GM21723 (cell line): Measurements from ENCODE around the gene REEP6.

Source experiments
- ATAC-seq: cut with Tn5 transposase; IDR thresholded peaks from one replicate; pipeline ENCODE4 v1.9.1; 2021; ENCODE audit warnings: mild to moderate bottlenecking, moderate library complexity; ENCODE audit not compliant: unreplicated experiment

REEP6 gene

DNA sequence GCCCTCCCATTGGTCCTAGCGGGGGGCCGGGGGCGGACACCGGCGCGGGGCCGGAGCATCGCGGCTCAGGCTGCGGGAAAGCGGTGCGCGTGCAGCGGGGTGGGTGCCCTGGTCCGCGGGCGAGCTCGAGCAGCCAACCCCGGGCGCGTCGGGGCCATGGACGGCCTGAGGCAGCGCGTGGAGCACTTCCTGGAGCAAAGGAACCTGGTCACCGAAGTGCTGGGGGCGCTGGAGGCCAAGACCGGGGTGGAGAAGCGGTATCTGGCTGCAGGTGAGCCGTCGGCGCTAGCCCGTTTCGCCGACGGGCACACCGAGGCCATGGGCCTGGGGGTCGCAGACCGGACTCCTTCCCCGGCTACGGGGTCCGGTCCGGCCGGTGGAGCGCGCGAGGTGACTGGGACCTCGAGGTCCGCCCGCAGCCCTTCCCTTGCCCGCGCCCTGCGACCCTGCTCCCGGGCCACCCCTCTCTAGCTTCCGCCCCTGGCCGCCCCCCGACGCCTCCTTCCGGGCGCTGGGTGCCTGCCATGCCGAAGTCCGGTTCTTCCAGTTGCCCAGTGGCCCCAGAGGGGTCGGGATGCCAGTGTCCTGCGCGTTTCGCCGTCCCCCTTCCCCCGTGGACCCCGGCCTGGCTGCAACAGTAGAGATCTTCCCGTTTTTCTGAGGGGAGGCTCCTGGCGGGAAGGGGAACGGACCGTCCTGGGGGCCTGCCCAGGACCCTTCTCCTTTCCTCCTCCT, at the start of gene REEP6:
Gene REEP6, plus strand, starts transcription at position 68 of the 735 bp plus-strand sequence. Its CDS starts 89 bp downstream, at position 157.
- no peak for ATAC-seq

DNA sequence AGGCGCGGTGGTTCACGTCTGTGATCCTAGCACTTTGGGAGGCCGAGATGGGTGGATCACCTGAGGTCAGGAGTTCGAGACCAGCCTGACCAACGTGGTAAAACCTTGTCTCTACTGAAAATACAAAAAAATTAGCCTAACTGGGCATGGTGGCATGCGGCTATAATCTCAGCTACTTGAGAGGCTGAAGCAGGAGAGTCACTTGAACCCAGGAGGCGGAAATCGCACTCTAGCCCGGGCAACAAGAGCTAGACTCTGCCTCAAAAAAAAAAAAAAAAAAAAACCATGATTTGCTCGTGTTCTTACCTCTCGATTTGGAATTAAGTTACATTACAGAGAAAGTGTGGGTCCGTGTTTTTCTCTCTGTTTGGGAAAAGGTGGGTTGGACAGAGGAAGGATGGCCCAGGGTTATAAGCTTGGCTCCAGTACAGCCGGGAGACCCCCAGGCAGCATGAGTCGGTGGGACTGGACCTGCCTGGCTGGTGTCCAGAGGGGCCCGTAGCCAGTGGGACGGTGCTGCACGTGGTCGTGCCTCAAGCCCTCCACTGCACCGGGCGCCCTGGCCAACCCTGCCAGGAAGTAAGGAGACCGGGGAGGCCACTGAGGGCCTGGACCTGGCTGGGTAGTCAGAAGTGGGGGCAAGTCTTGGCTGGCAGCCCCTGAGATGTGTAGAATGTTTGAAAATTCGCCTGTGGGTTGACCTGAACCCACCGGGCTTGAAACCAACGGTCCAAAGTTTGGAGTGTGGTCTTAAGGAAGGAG, 49.1 kb upstream of the REEP6 start:
- no peak for ATAC-seq

DNA sequence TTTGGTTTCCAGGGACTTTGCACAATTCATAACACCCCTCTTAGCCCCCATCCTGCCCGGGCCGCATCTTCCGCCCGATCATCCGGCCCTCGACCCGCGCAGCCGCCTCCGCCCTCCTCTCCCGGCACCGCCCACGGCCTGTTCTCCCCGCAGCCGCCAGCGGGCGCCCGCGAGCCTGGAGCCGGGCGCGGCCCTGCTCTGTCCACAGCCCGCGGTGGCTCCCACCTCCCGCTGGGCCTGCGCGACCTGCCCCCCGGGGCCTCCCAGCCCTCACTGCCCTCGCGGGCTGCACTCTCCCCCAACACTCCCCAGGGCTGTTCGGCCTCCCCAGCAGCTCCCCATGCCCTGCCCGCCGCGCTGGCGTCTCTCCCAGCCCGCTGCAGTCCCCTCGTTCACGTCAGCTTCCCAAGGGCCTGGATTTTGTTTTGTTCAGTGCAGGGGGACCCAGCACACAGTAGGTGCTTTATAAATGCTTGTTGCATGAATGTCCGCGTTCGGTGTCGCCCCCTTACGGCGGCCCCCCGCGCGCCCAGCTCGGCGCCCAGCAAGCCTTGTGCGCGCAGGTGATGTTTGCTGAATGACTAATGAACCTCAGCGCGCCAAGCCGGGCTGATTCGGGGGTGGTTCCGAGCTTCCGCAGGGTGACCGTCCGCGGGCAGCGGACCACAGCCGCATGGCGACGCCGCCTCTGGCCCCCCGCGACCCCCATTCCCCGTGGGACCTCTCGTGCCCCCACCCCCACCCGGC, 45.6 kb upstream of the REEP6 start:
- ATAC-seq, result peak; percentile 71

DNA sequence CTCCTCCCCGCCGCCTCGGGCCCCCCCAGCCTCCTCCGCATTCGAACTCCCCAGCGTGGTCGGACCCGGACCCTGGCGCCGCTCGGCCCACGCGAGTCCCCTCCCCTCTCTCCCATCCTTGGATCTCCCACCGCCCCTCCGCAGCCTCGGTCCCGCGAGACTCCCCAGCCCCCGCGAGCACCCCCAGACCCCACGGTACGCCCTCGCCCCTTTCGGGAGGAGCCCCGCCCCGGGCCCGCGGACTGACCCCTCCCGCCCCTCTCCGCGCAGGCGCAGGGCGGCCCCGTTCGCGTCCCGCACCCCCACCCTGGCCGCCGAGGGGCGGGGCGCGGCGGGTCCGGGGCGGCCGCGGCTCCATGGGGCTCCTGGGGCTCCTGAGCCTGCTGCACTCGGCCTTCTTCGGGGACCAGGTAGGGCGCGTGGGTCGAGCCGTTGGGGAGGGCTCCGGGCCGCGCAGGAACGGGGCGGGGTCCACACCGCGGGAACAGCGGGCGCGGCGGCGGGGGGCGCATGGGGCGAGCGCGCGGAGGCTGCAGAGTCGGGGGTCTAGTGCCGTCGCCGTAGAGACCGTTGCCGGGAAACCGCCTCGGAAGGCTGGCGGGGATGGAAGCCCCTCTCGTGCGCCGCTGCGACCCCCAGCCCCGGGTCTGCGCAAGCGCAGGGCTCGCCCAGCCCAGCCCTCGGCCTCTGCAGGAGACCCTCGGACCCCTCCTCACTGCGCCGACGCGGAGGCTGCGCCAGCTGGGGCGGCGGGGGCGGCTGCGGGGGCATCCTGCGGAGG, 44.9 kb upstream of the REEP6 start:
- no peak for ATAC-seq

DNA sequence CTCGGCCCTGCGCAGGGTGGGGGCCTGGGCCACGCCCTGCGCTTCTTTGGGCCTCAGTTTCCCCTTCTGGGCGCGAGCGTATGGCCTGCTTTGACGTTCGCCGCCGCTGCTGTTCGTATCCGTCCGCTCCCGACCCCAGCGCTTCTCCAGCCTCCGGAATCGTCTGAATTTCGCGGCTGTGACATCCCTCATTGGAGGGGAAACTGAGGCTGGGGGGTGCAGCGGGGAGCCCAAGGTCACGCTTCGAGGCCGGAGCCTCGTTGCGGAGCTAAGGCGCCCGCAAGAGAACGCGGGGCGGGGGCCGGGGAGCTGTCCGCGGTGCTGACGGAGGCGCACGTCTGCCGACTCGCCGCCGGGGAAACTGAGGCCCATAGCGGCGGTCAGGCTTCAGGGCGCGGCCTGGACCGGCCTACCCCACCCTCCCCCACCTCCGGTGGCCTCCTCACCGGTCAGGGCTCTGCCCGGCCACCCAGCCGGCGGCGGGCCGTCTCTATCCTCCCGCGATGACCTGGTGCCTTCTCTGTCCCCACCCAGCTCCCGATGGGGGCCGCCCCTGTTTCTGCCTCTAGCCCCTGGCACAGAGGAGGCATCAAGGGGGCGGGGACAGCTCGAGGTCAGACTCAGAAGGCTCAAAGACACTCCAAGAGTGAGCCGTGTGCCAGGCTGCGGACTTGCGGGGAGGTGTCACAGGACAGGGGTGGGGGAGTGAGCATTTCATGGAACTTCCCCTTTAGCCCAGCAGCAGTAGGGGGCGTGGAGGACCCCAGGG, 44.1 kb upstream of the REEP6 start:
- ATAC-seq, result no peak

DNA sequence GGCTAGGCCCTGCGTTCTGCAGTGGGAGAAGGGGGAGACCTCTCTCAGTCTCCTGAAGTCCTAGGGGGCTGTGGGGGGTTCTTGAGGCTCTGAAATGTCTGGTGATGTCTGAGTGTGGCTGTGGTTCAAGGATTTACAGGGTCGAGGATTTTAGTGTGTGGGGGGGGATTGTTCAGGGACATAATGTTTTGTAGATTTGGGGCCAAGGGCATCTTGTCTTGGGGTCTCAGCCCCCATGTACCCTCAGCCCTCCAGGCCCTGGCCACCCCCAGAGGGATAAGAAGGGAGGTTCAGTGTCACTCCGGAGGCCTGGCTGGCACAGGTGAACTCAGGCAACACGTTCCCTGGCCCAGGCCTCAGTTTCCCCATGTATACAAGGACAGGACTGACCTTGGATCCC, 43.5 kb upstream of the REEP6 start:
- no peak for ATAC-seq

DNA sequence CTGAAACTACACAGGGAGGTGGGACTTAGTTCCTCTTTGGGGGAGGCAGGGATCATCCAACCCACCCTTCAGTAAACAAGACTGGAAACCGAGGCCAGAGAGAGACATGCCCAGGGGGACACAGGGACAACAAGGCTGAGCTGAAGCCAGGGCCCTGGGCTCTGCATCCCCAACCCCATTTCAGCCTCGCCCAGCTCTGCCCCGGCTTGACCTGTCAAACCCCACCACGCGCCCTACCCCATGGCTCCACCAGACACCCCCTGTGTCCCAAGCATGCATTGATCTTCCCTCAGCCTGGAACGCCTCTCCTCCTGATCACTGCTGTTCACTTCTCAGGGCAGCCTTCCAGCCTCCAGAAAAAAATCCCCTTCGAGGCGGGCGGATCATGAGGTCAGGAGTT, 43.0 kb upstream of the REEP6 start:
- no peak for ATAC-seq

DNA sequence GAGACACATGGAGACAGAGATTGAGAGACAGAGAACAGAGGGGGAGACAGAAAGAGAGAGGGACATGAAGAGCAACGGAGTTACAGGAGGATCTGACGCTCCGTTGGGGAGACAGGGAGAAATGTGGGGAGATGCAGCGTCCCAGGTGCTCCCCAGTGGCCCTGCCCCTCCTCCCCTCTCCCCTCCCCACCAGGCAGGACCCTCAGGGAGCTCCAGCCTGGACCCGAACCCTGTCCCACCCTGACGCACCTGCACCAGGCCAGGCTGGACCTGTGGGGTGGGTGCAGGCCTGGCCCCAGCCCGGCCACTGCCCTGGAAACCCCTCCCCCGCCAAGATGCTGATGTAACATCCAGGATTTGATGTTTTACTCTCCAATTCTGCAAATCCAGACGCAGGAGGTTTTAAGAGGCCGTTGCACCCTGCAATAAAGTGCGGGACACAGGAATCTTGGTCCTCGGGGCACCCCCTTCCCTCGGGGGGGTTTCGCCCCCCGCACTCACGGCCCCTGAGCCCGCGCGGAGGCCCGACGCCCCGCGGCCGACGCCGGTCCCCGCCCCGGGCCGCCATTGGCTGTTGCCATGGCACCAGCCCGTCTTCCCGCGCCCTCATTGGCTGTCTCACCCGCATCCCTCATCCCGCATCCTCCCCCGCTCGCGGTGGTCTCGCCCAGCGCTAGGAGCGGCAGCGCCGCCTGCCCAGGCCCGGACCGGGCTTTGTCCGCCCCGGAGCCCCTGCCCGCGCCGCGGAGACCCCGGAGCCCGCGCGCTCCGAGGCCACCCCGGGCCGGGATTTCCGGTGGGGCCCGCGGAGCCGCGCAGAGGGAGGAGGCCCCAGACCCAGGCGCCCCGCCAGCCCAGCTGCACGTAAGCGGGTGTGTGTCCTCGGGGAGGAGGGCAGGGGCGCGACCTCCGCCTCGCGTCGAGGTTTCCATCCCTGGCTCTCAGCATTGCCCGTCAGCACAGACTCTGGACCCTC, 41.2 kb upstream of the REEP6 start, which contains the start of gene APC2:
Gene APC2, plus strand, starts transcription at position 655 of the 976 bp plus-strand sequence. CDS start 2,881 bp downstream, outside the sequence.
- no peak for ATAC-seq

DNA sequence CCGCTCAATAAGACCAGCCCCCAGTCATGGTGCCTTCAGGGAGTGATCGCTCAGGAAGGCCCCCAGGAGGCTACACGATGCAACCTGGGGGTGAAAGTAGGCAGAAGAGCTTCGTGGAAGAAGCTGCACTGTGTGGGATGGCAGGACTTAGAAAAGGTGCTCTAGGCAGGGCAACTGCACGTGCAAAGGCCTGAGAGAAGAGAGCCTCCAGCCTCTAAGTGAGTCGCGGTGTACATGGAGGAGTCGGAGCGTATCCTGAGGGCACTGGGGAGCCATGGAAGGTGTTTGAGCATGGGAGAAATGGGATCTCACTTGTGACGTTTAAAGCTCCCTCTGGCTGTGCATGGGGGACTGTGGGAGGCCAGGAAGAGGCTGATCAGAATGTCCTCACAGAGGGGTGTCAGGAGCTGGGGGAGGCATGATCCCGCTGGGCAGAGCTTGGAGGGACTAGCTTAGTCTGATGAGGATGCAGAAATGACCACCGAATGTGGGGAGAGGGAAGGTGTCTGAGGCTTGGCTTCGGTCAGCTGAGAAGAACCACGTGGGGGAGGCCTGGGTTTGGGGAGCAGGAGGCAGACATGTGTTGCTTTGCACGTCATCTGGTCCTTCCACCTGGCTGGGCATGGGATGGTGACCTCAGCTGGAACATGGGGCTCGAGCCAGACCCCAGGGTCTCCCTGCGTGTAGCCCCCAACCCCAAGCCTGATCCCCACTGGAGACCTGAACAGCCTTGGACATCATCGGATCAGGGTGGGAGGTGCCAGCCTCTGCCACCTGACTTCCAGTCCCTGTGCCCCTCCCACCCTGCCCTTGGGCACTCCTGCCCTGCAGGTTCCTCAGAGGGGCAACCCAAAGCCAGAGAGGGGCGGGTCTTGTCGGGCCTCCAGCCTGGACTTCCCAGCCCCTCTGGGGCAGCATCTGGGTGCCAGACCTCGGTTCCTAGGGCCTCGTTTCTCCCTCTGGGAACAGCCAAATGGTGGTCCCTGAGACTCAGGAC, 39.9 kb upstream of the REEP6 start:
- no peak for ATAC-seq

DNA sequence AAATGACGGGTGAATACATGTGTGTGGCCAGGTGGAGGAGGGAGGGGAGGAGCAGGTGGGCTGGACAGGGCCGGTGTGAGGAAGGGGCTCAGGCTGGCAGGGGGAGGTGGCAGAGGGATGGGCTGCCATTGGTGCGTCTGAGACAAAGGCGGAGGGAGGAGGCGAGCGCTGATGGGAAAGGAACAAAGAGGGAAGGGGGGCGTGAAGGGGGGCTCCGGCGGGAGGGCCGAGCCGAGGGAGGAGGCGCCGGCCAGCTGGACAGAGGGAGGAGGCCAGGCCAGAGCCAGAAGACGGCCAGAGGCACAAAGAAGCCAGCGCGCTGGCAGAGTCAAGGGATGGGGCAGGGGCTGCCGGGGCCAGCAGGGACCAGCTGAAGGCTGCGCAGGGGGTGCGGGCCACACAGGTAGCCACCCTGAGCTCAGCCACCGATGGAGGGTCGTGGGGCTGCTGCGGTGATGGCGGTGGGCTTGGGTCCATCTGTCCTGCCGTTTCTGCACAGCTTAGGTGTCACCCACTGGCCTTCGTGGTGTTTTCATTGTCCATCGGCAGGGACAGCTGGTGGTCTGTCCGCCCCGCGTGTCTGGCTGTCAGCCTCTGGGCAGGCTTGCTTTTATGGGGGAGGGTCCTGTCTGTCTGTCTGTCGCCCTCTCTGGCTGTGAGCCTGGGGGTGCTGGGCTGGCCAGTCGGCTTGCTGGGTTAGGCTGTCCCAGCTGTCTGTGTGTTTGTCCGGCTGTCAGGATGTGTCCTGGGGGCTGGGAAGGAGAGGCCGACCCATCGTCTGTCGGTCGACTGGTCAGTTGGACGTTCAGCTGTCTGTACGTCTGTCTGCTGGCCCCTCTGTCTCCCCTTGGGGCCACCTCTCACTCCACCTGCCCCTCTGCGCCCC, 38.8 kb upstream of the REEP6 start:
- no peak for ATAC-seq

DNA sequence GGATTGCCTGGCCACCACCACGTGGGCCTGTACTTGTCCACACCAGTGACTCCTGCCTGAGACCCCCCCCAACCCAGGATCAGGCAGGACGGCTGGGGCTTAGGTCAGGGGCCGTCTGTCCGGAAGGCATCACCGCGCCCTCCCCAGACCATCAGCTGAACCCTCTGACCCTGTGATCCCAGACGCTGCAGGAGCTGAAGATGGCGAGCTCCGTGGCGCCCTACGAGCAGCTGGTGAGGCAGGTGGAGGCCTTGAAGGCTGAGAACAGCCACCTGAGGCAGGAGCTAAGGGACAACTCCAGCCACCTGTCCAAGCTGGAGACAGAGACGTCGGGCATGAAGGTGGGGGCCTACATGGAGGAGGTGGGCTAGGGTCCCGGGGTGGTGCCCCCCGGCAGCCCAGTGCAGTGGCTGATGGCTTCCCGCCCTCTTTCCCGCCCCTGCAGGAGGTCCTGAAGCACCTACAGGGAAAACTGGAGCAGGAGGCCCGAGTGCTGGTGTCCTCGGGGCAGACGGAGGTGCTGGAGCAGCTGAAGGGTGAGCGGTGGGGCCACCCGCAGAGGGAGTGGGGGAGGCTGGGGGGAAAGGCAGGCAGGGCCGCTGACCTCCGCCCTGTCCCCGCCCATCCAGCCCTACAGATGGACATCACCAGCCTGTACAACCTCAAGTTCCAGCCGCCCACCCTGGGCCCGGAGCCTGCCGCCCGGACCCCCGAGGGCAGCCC, 38.0 kb upstream of the REEP6 start:
- no peak for ATAC-seq

DNA sequence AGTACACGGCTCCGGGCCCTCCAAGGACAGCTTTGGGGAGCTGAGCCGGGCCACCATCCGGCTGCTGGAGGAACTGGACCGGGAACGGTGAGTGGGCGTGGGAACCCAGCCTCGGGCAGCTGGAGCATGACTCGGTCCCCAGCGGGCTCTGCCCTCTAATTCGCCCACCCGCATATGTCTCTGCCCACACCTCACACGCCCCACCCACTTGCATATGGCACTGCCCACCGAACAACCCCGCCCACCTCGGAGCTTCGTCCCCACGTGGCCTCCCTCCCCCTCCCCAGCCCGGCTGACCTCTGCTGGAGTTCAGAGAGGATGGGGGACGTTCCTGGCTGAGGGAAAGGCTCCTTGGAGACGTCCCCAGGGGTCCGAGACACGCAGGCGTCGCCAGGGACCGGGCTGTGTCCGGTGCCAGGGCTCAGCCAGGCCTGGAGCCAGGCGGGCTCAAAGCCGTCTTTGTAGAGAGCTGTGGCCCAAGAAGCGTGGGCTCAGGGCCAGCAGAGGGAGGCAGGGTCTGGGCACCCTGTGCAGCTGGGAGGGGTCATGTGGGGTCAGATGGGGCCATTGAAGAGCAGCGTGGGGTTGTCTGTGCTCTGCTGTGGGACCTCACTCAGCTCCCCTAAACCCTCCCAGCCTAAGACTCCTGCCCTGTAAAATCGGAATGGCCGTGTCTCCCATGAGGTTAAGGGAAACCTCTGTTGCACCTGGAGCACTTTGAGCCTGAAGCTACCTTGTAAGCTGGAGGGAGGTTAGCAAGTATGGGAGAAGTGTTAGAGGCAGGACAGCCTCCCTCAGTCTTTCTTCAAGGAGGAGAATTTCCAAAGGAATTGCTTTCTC, 37.2 kb upstream of the REEP6 start:
- no peak for ATAC-seq

DNA sequence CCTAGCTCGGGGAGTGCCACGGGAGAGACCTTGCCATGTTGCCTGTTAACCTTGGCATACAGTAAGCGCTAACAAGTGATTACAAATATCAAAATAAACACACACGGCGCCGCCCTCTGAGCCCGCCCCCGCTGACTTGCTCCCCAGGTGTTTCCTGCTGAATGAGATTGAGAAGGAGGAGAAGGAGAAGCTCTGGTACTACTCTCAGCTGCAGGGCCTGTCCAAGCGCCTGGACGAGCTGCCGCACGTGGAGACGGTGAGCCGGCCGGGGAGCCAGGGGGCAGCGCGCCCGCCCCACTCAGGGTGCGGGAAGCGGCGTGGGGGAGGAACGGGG, 36.0 kb upstream of the REEP6 start:
- ATAC-seq, result no peak

DNA sequence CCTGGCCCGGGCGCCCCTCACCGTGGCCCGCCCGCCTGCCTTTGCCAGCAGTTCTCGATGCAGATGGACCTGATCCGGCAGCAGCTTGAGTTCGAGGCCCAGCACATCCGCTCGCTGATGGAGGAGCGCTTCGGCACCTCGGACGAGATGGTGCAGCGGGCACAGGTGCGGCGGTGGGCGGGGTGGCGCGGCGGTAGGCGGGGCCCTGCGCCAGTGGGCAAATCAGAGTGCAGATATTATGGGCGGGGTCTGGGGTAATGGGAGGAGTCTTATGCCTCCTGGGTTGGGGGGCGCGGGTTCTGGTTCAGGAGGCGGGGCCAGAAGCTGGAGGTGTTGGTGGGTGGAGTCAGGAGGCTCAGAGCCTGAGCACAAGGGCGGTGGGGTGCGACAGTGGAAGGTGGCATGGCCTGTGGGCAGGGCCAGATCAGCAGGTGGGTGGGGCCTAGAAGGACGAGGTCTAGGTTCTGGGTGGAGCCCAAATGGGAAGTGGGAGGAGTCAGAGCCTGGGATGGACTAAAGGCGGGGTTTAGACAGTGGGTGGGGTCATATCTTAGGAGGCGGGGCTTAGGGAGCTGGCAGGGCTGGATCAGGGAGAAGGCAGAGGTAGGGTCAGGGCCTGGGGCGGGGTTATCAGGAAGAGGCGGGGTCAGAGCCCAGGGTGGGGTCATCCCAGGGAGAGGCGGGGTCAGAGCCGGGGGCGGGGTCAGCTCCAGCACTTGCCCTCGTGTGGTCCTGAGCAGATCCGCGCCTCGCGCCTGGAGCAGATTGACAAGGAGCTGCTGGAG, 35.5 kb upstream of the REEP6 start:
- no peak for ATAC-seq
